GM18507 (cell line): Measurements from ENCODE around the gene GNMT.
A peak's percentile ranks its signal among the peaks of the same experiment; 100 is the strongest.
"Not testable (repeated sequence)": the region's sequence is repeated elsewhere in the genome, so short reads cannot be mapped to it uniquely, and the experiment has no call there.

Experiments used
- DNase-seq: peaks from one replicate; pipeline ENCODE4 v3.0.0; 2011; ENCODE audit warnings: low read depth; ENCODE audit not compliant: insufficient read length; ENCODE audit errors: extremely low spot score
- FAIRE-seq: peaks from 2 replicates; lab custom pipeline; 2011; peaks lifted over from hg19 to GRCh38; lab: Jason Lieb, UNC

Gene GNMT

GRCh38 chr6:42970871-42971612 is 10.5 kb downstream of the GNMT start:
- DNase-seq = no peak
- FAIRE-seq = no peak

- FAIRE-seq (no peak), DNase-seq (no peak)
Measured at GRCh38 chr6:42971746-42972327, 11.3 kb downstream of the GNMT start.

- DNase-seq = no peak
- no peak for FAIRE-seq
Measured at GRCh38 chr6:42973926-42974325, 13.4 kb downstream of the GNMT start.

GRCh38 chr6:42974919-42975505 is 14.5 kb downstream of the GNMT start:
- no peak for DNase-seq
- no peak for FAIRE-seq

- DNase-seq = no peak
- no peak for FAIRE-seq
Measured at GRCh38 chr6:42978487-42978838, 17.9 kb downstream of the GNMT start.

- DNase-seq = peak; percentile 86
- FAIRE-seq = peak; percentile 95
Measured at GRCh38 chr6:42978839-42979522, 18.4 kb downstream of the GNMT start, which contains the start of gene PEX6. Gene PEX6 (minus strand): TSS chr6:42979181. CDS start chr6:42979150, 31 bp downstream.

GRCh38 chr6:42979523-42980177 is 19.1 kb downstream of the GNMT start:
- FAIRE-seq = no peak
- no peak for DNase-seq

- DNase-seq (no peak), FAIRE-seq (no peak)
Measured at GRCh38 chr6:42981836-42982235, 21.3 kb downstream of the GNMT start.

- FAIRE-seq = peak; percentile 98
Measured at GRCh38 chr6:42984001-42984923, 23.7 kb downstream of the GNMT start, which contains the start of gene PPP2R5D. Gene PPP2R5D (plus strand): TSS chr6:42984570. CDS start chr6:42984678, 108 bp downstream.

GRCh38 chr6:42984924-42985475 is 24.4 kb downstream of the GNMT start:
- no peak for FAIRE-seq
- DNase-seq = no peak

More at GRCh38 chr6:42984001-42984923, 23.7 kb downstream of the GNMT start, which contains the start of gene PPP2R5D:
- DNase-seq = peak; percentile 94

- FAIRE-seq = no peak
Measured at GRCh38 chr6:42987533-42988451, 27.2 kb downstream of the GNMT start.

GRCh38 chr6:42988486-42989020 is 28.0 kb downstream of the GNMT start:
- FAIRE-seq = no peak

More at GRCh38 chr6:42987533-42988451, 27.2 kb downstream of the GNMT start:
- no peak for DNase-seq

GRCh38 chr6:42989923-42990322 is 29.4 kb downstream of the GNMT start:
- FAIRE-seq (no peak), DNase-seq (no peak)

More at GRCh38 chr6:42988486-42989020, 28.0 kb downstream of the GNMT start:
- no peak for DNase-seq

- DNase-seq = no peak
- no peak for FAIRE-seq
Measured at GRCh38 chr6:42993445-42993844, 32.9 kb downstream of the GNMT start.

GRCh38 chr6:42996513-42996912 is 36.0 kb downstream of the GNMT start:
- DNase-seq (no peak), FAIRE-seq (no peak)

- not testable (repeated sequence) for DNase-seq, FAIRE-seq
Measured at GRCh38 chr6:42998205-42998604, 37.7 kb downstream of the GNMT start.

- FAIRE-seq (no peak), DNase-seq (no peak)
Measured at GRCh38 chr6:43001843-43002242, 41.3 kb downstream of the GNMT start.
